Neuronal stem cell (in vitro differentiated cells): Measurements from ENCODE around the gene DAPK2.
"Not testable (repeated sequence)": the region's sequence is repeated elsewhere in the genome, so short reads cannot be mapped to it uniquely, and the experiment has no call there.

Experiments
- DNase-seq: peaks from one replicate; pipeline ENCODE4 v3.0.0-alpha.2; 2013; ENCODE audit warnings: low spot score
- H2AFZ ChIP-seq: one replicate; pipeline ENCODE4 v1.6.1; 2013; ENCODE audit warnings: mild to moderate bottlenecking, low read length, inconsistent platforms
- H2AK5ac ChIP-seq: 2 replicates; pipeline ENCODE4 v1.6.1; 2013; ENCODE audit warnings: low read depth, mild to moderate bottlenecking, inconsistent platforms, low read length, moderate library complexity, mixed read lengths
- H2BK120ac ChIP-seq: 2 replicates; pipeline ENCODE4 v1.6.1; 2013; ENCODE audit warnings: low read depth, mild to moderate bottlenecking, inconsistent platforms, low read length, moderate library complexity, mixed read lengths
- H2BK12ac ChIP-seq: one replicate; pipeline ENCODE4 v1.6.1; 2013; ENCODE audit warnings: low read length, inconsistent platforms
- H2BK15ac ChIP-seq: 2 replicates; pipeline ENCODE4 v1.6.1; 2013; ENCODE audit warnings: mild to moderate bottlenecking, low read length, inconsistent platforms, mixed read lengths
- H2BK5ac ChIP-seq: one replicate; pipeline ENCODE4 v1.6.1; 2013; ENCODE audit warnings: inconsistent platforms, mild to moderate bottlenecking, low read length, moderate library complexity
- H3K14ac ChIP-seq: one replicate; pipeline ENCODE4 v1.6.1; 2013; ENCODE audit warnings: low read length, inconsistent platforms
- H3K18ac ChIP-seq: 2 replicates; pipeline ENCODE4 v1.6.1; 2013; ENCODE audit warnings: low read length, inconsistent platforms
- H3K23ac ChIP-seq: 2 replicates; pipeline ENCODE4 v1.6.1; 2013; ENCODE audit warnings: low read depth, mild to moderate bottlenecking, mixed read lengths, low read length, inconsistent platforms; ENCODE audit not compliant: poor library complexity
- H3K27ac ChIP-seq: replicated peaks from 3 replicates; pipeline ENCODE4 v1.5.1; 2013; ENCODE audit warnings: low read length, inconsistent platforms
- H3K27me3 ChIP-seq, 3 experiments: 2 replicates each; pipeline ENCODE4 v1.6.1; 2013; ENCODE audit warnings: low read length in 3 of 3, mild to moderate bottlenecking in 2 of 3, inconsistent platforms in 1 of 3, low read depth in 1 of 3, mixed read lengths in 1 of 3, moderate library complexity in 1 of 3; ENCODE audit not compliant: control insufficient read depth in 3 of 3, insufficient read depth in 3 of 3
- H3K36me3 ChIP-seq, 2 donors: replicated peaks in 1 of 2; 2 replicates each; pipeline ENCODE4 v1.6.1; 2013; ENCODE audit warnings: low read length in 2 of 2; ENCODE audit not compliant: control insufficient read depth in 2 of 2, insufficient read depth in 2 of 2
- H3K4ac ChIP-seq: 2 replicates; pipeline ENCODE4 v1.6.1; 2013; ENCODE audit warnings: inconsistent platforms, mild to moderate bottlenecking, low read length, moderate library complexity
- H3K4me1 ChIP-seq, 2 donors: 1 replicate in 1 of 2; 2 replicates in 1 of 2; pipeline ENCODE4 v1.6.1; 2013; ENCODE audit warnings: low read length in 2 of 2, low read depth in 1 of 2; ENCODE audit not compliant: control insufficient read depth in 2 of 2, insufficient read depth in 1 of 2
- H3K4me2 ChIP-seq: one replicate; pipeline ENCODE4 v1.6.1; 2013; ENCODE audit warnings: mild to moderate bottlenecking, low read length, inconsistent platforms; ENCODE audit not compliant: insufficient read depth, poor library complexity, severe bottlenecking
- H3K4me3 ChIP-seq, 2 donors: 2 replicates each; pipeline ENCODE4 v1.5.1; 2013; ENCODE audit warnings: low read length in 2 of 2, mild to moderate bottlenecking in 2 of 2, inconsistent platforms in 1 of 2, moderate library complexity in 1 of 2
- H3K79me1 ChIP-seq: one replicate; pipeline ENCODE4 v1.6.1; 2013; ENCODE audit warnings: low read depth, mild to moderate bottlenecking, inconsistent platforms, low read length, moderate library complexity
- H3K9ac ChIP-seq: one replicate; pipeline ENCODE4 v1.6.1; 2013; ENCODE audit warnings: mild to moderate bottlenecking, low read depth, low read length, inconsistent platforms; ENCODE audit not compliant: poor library complexity
- H3K9me3 ChIP-seq, 2 donors: replicated peaks in 1 of 2; 2 replicates each; pipeline versions ENCODE3 to v1.6.1; 2013; ENCODE audit warnings: low read length in 2 of 2, mild to moderate bottlenecking in 2 of 2, inconsistent platforms in 1 of 2, low read depth in 1 of 2, mixed read lengths in 1 of 2, moderate library complexity in 1 of 2; ENCODE audit not compliant: control insufficient read depth in 2 of 2, insufficient read depth in 1 of 2
- H4K8ac ChIP-seq: one replicate; pipeline ENCODE4 v1.6.1; 2013; ENCODE audit warnings: low read depth, mild to moderate bottlenecking, inconsistent platforms, low read length, moderate library complexity
- H4K91ac ChIP-seq: one replicate; pipeline ENCODE4 v1.6.1; 2013; ENCODE audit warnings: low read length, low read depth, mild to moderate bottlenecking, inconsistent platforms; ENCODE audit not compliant: poor library complexity
- WGBS, 2 donors: extraction: QIAGEN DNeasy Blood & Tissue Kit; methylation state at CpG; one replicate each; pipeline ENCODE4 v1.1.7; 2013; ENCODE audit warnings: missing lambda C conversion rate in 2 of 2, mixed read lengths in 1 of 2; ENCODE audit not compliant: insufficient read length in 2 of 2, insufficient replicate concordance in 1 of 2; ENCODE audit errors: extremely low coverage in 2 of 2; 5-methylcytosine and 5-hydroxymethylcytosine counted together

DAPK2 gene

DNA sequence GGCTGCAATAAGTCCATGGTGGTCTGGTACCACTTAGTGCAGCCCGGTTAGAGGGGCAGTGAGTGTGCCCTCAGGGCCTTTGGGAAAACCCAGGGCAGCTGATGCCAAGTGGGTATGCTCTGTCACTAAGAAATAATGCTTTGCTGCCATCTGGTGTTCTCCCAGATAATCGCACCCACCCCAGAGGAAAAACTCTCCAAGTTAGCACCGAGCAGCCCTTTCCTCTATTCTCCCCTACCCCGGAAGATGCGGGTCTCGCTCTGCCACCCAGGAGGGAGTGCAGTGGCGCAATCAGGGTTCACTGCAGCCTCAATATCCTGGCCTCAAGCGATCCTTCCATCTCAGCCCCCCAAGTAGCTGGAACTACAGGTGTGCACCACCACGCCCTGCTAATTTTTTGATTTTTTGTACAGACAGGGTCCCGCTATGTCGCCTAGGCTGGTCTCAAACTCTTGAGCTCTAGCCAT, 21.3 kb upstream of the DAPK2 start:
- Histone ChIP-seq H3K27ac (no peak overlapping the region), H2BK5ac (no peak overlapping the region), H3K36me3 (peaks cover 5 to 18% of the 10 kb centered on the region in 2 donors), H3K4me1 (no peaks in the 10 kb centered on the region), H3K23ac (no peak overlapping the region), H3K4me3 (no peak overlapping the region), H3K18ac (peak overlapping the region; percentile 27), H2AFZ (peak overlapping the region; percentile 77), H3K79me1 (no peaks in the 10 kb centered on the region), H3K27me3 (no peaks in the 10 kb centered on the region), H4K91ac (no peak overlapping the region), H2BK15ac (no peak overlapping the region), H3K9me3 (peaks cover 0 to 2% of the 10 kb centered on the region in 2 donors), H4K8ac (no peak overlapping the region), H3K4me2 (no peak overlapping the region), H3K9ac (peak overlapping the region; percentile 30), H3K14ac (no peak overlapping the region), H2BK12ac (no peak overlapping the region), H3K4ac (no peak overlapping the region), H2AK5ac (no peak overlapping the region), H2BK120ac (no peak overlapping the region)
- no CpG with 5 or more reads among the region's 11 CpGs for WGBS, 2 donors
- DNase-seq = peak; percentile 74

DNA sequence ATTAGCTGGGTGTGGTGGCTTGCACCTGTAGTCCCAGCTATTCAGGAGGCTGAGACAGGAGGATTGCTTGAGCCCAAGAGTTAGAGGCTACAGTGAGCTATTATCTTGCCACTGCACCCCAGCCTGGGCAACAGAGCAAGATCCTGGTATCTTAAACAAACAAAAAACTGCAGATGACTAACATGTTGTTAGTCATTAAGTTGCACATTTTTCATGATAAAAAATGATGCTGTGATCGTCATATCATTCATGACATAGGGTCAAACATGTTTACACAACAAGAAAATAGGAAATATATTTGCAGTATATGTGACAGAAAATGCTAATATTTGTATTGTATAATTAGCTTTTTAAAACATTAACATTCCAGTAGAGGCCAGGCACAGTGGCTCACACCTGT, 20.2 kb upstream of the DAPK2 start:
- Histone ChIP-seq H4K91ac (no peak overlapping the region), H3K18ac (no peak overlapping the region), H3K9me3 (no peaks in the 10 kb centered on the region), H3K4ac (no peak overlapping the region), H2AK5ac (no peak overlapping the region), H3K9ac (no peak overlapping the region), H4K8ac (no peak overlapping the region), H3K23ac (no peak overlapping the region), H3K4me2 (no peak overlapping the region), H3K4me1 (no peaks in the 10 kb centered on the region), H3K27ac (no peak overlapping the region), H3K79me1 (no peaks in the 10 kb centered on the region), H3K4me3 (no peak overlapping the region), H2BK120ac (no peak overlapping the region), H2BK12ac (no peak overlapping the region), H3K14ac (no peak overlapping the region), H3K36me3 (peaks cover 2 to 7% of the 10 kb centered on the region in 2 donors), H2BK5ac (no peak overlapping the region), H3K27me3 (no peaks in the 10 kb centered on the region), H2BK15ac (no peak overlapping the region), H2AFZ (no peak overlapping the region)
- no peak for DNase-seq
- no CpG with 5 or more reads among the region's 1 CpG for WGBS, 2 donors

- Histone ChIP-seq H3K36me3 (no peaks in the 10 kb centered on the region), H4K8ac (no peak overlapping the region), H2AK5ac (peak overlapping the region; percentile 26), H2BK12ac (no peak overlapping the region), H2BK120ac (no peak overlapping the region), H3K27ac (no peak overlapping the region), H3K4ac (no peak overlapping the region), H3K79me1 (no peaks in the 10 kb centered on the region), H3K14ac (no peak overlapping the region), H3K23ac (no peak overlapping the region), H3K9me3 (no peaks in the 10 kb centered on the region), H2BK15ac (no peak overlapping the region), H3K27me3 (no peaks in the 10 kb centered on the region), H3K4me2 (no peak overlapping the region), H2BK5ac (no peak overlapping the region), H4K91ac (no peak overlapping the region), H2AFZ (no peak overlapping the region), H3K9ac (no peak overlapping the region), H3K18ac (no peak overlapping the region), H3K4me1 (no peaks in the 10 kb centered on the region), H3K4me3 (no peak overlapping the region)
- no CpG with 5 or more reads among the region's 29 CpGs for WGBS, 2 donors
- DNase-seq = no peak
These were observed 14.4 kb upstream of the DAPK2 start for GRCh38 chr15:64060716-64061115.

DNA sequence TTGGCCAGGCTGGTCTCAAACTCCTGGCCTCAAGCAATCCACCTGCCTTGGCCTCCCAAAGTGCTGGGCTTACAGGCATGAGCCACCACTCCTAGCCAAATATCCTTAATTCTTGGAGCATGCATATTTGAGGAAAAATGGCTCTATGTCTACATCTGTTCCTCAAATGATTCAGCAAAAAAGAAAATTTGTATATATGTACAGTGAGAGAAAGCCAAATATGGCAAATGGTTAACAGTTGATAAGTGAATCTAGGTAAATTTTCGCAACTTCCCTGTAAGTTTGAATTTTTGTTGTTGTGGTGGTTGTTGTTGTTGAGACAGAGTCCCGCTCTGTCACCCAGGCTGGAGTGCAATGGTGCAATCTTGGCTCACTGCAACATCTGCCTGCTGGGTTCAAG, 12.8 kb upstream of the DAPK2 start:
- WGBS, 2 donors = no CpG with 5 or more reads among the region's 2 CpGs
- not testable (repeated sequence) for H2BK120ac ChIP-seq, H3K27me3 ChIP-seq, H3K4ac ChIP-seq, H3K23ac ChIP-seq, H2AK5ac ChIP-seq, H3K9me3 ChIP-seq, H3K9ac ChIP-seq, H3K14ac ChIP-seq, H3K27ac ChIP-seq, H2BK5ac ChIP-seq, H3K4me1 ChIP-seq, DNase-seq, H3K18ac ChIP-seq, H3K36me3 ChIP-seq, H3K4me2 ChIP-seq, H4K91ac ChIP-seq, H2AFZ ChIP-seq, H3K4me3 ChIP-seq, H2BK15ac ChIP-seq, H4K8ac ChIP-seq, H3K79me1 ChIP-seq, H2BK12ac ChIP-seq
